ENCODE results near the gene FSTL5. TPM values are rescaled to one million over a fixed set of nuclear protein-coding genes. Genes with fewer than 3 reads are reported as not detected.

Gene FSTL5
- total RNA-seq, 2 experiments from 2014 or later, result not detected

- DNase-seq (ENCODE audit: low spot score), result no peak
- no peak overlapping the region for H3K27ac ChIP-seq (ENCODE audit: low read depth, low read length, poor library complexity, severe bottlenecking)
- intact Hi-C loops (cut with micrococcal nuclease; ENCODE audit: unreplicated experiment), result no loop called here
- no peaks in the 10 kb centered on the region for H3K36me3 ChIP-seq (ENCODE audit: insufficient read depth, low read length)
- ChIA-PET POLR2A (no interaction called here), CTCF (ENCODE audit: unreplicated experiment) (no interaction called here)
- no peak overlapping the region for H3K4me3 ChIP-seq (ENCODE audit: low read depth, low read length, poor library complexity, severe bottlenecking)
- H3K9me3 ChIP-seq (ENCODE audit: low read length), result no peaks in the 10 kb centered on the region
- H3K4me1 ChIP-seq (ENCODE audit: insufficient read depth, low read length, poor library complexity, severe bottlenecking), result no peaks in the 10 kb centered on the region
- H3K79me2 ChIP-seq (ENCODE audit: insufficient read depth, low read depth, low read length), result no peaks in the 10 kb centered on the region
- TF ChIP-seq EZH2phosphoT487 (IDR thresholded peaks at IDR 0.05; ENCODE audit: borderline replicate concordance, low read depth, low read length) (no peak), CTCF (conservative IDR thresholded peaks at IDR 0.05; ENCODE audit: low read length) (no peak)
- no peak overlapping the region for H3K4me2 ChIP-seq (ENCODE audit: low read length)
- no peaks in the 10 kb centered on the region for H4K20me1 ChIP-seq (ENCODE audit: insufficient read depth, low read length)
- no peaks in the 10 kb centered on the region for H3K9me2 ChIP-seq (ENCODE audit: insufficient read depth, low read length)
- BruUV-seq (replicated peaks), result no TSS peak
- H2AFZ ChIP-seq (ENCODE audit: low read length), result no peak overlapping the region
These were observed 294.3 kb downstream of the FSTL5 start for GRCh38 chr4:161869511-161869910.

GRCh38 chr4:161856711-161857326, 307.0 kb downstream of the FSTL5 start:
- Histone ChIP-seq H3K27ac (ENCODE audit: low read depth, low read length, poor library complexity, severe bottlenecking) (no peak overlapping the region), H3K4me2 (ENCODE audit: low read length) (no peak overlapping the region), H3K9me2 (ENCODE audit: insufficient read depth, low read length) (no peaks in the 10 kb centered on the region), H2AFZ (ENCODE audit: low read length) (no peak overlapping the region), H4K20me1 (ENCODE audit: insufficient read depth, low read length) (no peaks in the 10 kb centered on the region), H3K36me3 (ENCODE audit: insufficient read depth, low read length) (no peaks in the 10 kb centered on the region), H3K9me3 (ENCODE audit: low read length) (no peaks in the 10 kb centered on the region), H3K4me3 (ENCODE audit: low read depth, low read length, poor library complexity, severe bottlenecking) (no peak overlapping the region), H3K4me1 (ENCODE audit: insufficient read depth, low read length, poor library complexity, severe bottlenecking) (no peaks in the 10 kb centered on the region), H3K79me2 (ENCODE audit: insufficient read depth, low read depth, low read length) (no peaks in the 10 kb centered on the region)
- POLR2A ChIA-PET, result no interaction called here
- intact Hi-C loops (cut with micrococcal nuclease; ENCODE audit: unreplicated experiment), result no loop called here
- CTCF ChIA-PET (ENCODE audit: unreplicated experiment), result no interaction called here
- TF ChIP-seq EZH2phosphoT487 (IDR thresholded peaks at IDR 0.05; ENCODE audit: borderline replicate concordance, low read depth, low read length), result no peak
- TF ChIP-seq CTCF (conservative IDR thresholded peaks at IDR 0.05; ENCODE audit: low read length), result no peak
- DNase-seq (ENCODE audit: low spot score), result no peak
- BruUV-seq (replicated peaks), result no TSS peak

GRCh38 chr4:161850631-161851030, 313.2 kb downstream of the FSTL5 start:
- H3K4me1 ChIP-seq (ENCODE audit: insufficient read depth, low read length, poor library complexity, severe bottlenecking), result no peaks in the 10 kb centered on the region
- H3K9me3 ChIP-seq (ENCODE audit: low read length), result no peaks in the 10 kb centered on the region
- BruUV-seq (replicated peaks), result no TSS peak
- ChIA-PET CTCF (ENCODE audit: unreplicated experiment) (no interaction called here), POLR2A (no interaction called here)
- no peak overlapping the region for H3K4me3 ChIP-seq (ENCODE audit: low read depth, low read length, poor library complexity, severe bottlenecking)
- no peak overlapping the region for H3K27ac ChIP-seq (ENCODE audit: low read depth, low read length, poor library complexity, severe bottlenecking)
- intact Hi-C loops (cut with micrococcal nuclease; ENCODE audit: unreplicated experiment), result no loop called here
- no peak for TF ChIP-seq EZH2phosphoT487 (IDR thresholded peaks at IDR 0.05; ENCODE audit: borderline replicate concordance, low read depth, low read length)
- TF ChIP-seq CTCF (conservative IDR thresholded peaks at IDR 0.05; ENCODE audit: low read length), result no peak
- no peaks in the 10 kb centered on the region for H3K36me3 ChIP-seq (ENCODE audit: insufficient read depth, low read length)
- no peaks in the 10 kb centered on the region for H3K9me2 ChIP-seq (ENCODE audit: insufficient read depth, low read length)
- no peaks in the 10 kb centered on the region for H4K20me1 ChIP-seq (ENCODE audit: insufficient read depth, low read length)
- H2AFZ ChIP-seq (ENCODE audit: low read length), result no peak overlapping the region
- no peaks in the 10 kb centered on the region for H3K79me2 ChIP-seq (ENCODE audit: insufficient read depth, low read depth, low read length)
- DNase-seq (ENCODE audit: low spot score), result no peak
- no peak overlapping the region for H3K4me2 ChIP-seq (ENCODE audit: low read length)

Data from OCI-LY7 (cell line).